Cardiac muscle cell (in vitro differentiated cells and primary cell): ENCODE measurements around the gene CHCHD6. TPM values are rescaled to one million over a fixed set of nuclear protein-coding genes. Genes with fewer than 3 reads are reported as not detected.

Experiments
- DNase-seq, 2 donors: peaks; one replicate each; pipeline versions ENCODE4 v3.0.0 to v3.0.0-alpha.2; 2010 to 2017; ENCODE audit warnings: low read depth in 1 of 2, low spot score in 1 of 2
- H3K27ac ChIP-seq: fragments of 200-600 bp; sonication (generic); 2 replicates; pipeline ENCODE4 v1.5.1; 2016
- H3K27me3 ChIP-seq: fragments of 200-600 bp; sonication (generic); 2 replicates; pipeline ENCODE4 v1.6.0; 2016; ENCODE audit warnings: control low read depth
- H3K36me3 ChIP-seq: fragments of 200-600 bp; sonication (generic); 2 replicates; pipeline ENCODE4 v1.5.1; 2016; ENCODE audit warnings: control low read depth
- H3K4me1 ChIP-seq: fragments of 200-600 bp; sonication (generic); 2 replicates; pipeline ENCODE4 v1.8.1; 2017; ENCODE audit warnings: low read depth, mild to moderate bottlenecking, mixed run types
- H3K4me3 ChIP-seq: fragments of 200-600 bp; sonication (generic); 2 replicates; pipeline ENCODE4 v1.5.1; 2016; ENCODE audit warnings: mild to moderate bottlenecking
- H3K9me3 ChIP-seq: fragments of 200-600 bp; sonication (generic); 2 replicates; pipeline ENCODE4 v1.5.1; 2017; ENCODE audit warnings: low read depth, mild to moderate bottlenecking, control low read depth
- polyA plus RNA-seq: library from polyadenylated mRNA; unstranded; fragments of >200 nt; fragmentation: Nextera tagmentation; extraction: Ambion mirVana; gene quantifications from 2 replicates; pipeline ENCODE4 v1.2.1, GENCODE V29; 2016
- total RNA-seq: library from RNA; depleted of rRNA; stranded (reverse); fragments of >200 nt; gene quantifications from 2 replicates; pipeline ENCODE4 v1.2.3, GENCODE V29; 2016
- TF ChIP-seq, protein P1 (sequence below): IDR thresholded peaks from 2 replicates; pipeline ENCODE4 v1.5.1; 2012; ENCODE audit warnings: low read depth, mild to moderate bottlenecking, low read length

Gene CHCHD6
- total and polyA plus RNA-seq, 2 experiments from 2014 or later: 76.0 to 102 TPM

DNA sequence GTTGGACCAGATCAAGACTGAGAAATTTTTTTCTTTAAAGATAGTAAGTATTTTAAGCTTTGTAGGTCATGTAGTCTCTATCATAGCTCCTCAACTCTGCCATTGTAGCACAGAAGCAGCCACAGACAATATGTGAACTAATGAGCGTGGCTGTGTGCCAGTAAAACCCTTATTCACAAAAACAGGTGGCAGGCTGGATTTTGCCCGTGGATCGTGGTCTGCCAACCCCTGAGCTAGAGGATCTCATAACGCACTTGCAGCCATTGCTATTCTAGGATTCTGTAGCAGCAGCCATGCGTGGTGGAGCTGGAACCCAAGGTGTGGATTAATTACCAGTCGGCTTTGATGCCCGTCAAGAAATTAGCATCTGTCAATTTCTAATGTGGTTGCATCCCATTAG lies 210.2 kb downstream of the CHCHD6 start:
- TF ChIP-seq, protein P1, sequence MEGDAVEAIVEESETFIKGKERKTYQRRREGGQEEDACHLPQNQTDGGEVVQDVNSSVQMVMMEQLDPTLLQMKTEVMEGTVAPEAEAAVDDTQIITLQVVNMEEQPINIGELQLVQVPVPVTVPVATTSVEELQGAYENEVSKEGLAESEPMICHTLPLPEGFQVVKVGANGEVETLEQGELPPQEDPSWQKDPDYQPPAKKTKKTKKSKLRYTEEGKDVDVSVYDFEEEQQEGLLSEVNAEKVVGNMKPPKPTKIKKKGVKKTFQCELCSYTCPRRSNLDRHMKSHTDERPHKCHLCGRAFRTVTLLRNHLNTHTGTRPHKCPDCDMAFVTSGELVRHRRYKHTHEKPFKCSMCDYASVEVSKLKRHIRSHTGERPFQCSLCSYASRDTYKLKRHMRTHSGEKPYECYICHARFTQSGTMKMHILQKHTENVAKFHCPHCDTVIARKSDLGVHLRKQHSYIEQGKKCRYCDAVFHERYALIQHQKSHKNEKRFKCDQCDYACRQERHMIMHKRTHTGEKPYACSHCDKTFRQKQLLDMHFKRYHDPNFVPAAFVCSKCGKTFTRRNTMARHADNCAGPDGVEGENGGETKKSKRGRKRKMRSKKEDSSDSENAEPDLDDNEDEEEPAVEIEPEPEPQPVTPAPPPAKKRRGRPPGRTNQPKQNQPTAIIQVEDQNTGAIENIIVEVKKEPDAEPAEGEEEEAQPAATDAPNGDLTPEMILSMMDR: no peak

DNA sequence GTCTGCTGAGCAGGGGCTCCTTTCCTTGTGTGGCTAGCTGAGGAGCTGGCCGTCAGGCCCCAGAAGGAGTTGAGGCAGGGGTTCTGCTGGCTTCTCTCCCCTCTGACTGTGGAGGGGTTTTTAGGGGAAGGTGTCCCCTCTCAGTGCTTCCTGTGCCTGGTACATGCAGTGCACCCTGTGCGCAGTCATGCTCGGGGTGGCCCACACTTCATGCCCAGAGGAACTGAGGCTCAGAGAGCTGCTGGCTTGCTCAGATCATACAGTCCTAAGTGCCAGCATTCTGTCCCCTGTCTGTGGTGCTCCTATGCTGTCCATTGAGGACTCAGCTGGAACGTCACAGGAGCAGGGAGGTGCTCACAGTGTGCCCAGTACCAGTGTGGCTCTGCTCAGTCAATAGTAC lies 211.0 kb downstream of the CHCHD6 start:
- H3K4me1 ChIP-seq: no peaks in the 10 kb centered on the region
- no peaks in the 10 kb centered on the region for H3K9me3 ChIP-seq
- no peak for DNase-seq
- no peak overlapping the region for H3K27ac ChIP-seq
- TF ChIP-seq, protein P1: no peak
- no peak overlapping the region for H3K4me3 ChIP-seq
- no peaks in the 10 kb centered on the region for H3K36me3 ChIP-seq
- no peaks in the 10 kb centered on the region for H3K27me3 ChIP-seq

More for the DNA sequence above, 210.2 kb downstream of the CHCHD6 start:
- Histone ChIP-seq H3K27ac (no peak overlapping the region), H3K36me3 (no peaks in the 10 kb centered on the region), H3K27me3 (no peaks in the 10 kb centered on the region), H3K9me3 (no peaks in the 10 kb centered on the region), H3K4me1 (no peaks in the 10 kb centered on the region), H3K4me3 (no peak overlapping the region)
- DNase-seq: no peak

DNA sequence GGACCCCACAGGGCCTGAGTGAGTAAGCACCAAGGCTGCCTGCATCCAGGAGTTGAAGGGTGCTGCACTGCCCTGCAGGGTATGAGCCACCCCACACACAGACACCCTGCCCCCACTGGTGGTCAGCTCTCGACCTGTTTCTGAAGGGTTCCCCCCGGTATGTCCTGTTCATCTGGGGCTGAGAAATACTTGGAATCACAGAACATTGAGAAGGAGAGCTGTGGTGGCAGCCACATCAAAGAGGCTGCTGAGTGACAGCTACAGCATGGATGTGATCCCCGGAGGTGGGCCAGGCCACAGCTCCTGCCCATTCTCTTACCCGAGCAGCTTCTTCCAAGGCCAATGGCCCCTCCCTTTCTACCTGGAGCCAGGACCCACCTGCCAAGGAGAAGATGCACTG lies 212.5 kb downstream of the CHCHD6 start:
- Histone ChIP-seq H3K9me3 (no peaks in the 10 kb centered on the region), H3K4me3 (no peak overlapping the region), H3K36me3 (no peaks in the 10 kb centered on the region), H3K27me3 (no peaks in the 10 kb centered on the region), H3K4me1 (peaks cover 4% of the 10 kb centered on the region), H3K27ac (no peak overlapping the region)
- TF ChIP-seq, protein P1: no peak
- no peak for DNase-seq

DNA sequence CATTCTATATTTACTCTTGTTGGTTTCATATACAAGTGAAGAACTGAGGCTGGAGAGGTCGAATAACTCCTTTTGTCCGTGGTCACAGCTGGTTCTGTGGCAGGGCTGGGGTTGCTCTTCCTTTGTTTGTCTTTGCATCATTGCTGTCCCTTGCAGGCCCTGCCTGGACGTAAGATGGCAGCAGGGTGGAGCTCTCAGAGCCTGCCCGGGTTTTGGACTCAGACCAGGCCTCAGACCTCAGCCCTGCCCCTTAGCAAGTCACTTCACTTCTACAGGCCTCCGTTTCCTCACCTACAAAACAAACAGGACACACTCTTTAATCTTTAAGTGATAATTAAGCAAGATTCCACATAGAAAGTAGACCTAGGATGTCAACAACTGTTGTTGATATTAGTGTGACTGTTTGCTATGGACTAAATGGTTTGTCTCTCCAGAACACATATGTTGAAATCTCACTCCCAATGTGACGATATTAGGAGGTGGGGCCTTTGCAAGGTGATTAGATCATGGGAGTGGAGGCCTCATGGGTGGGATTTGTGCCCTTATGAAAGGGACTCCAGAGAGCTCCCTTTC lies 213.3 kb downstream of the CHCHD6 start:
- Histone ChIP-seq H3K36me3 (no peaks in the 10 kb centered on the region), H3K4me3 (no peak overlapping the region), H3K9me3 (no peaks in the 10 kb centered on the region), H3K27me3 (no peaks in the 10 kb centered on the region), H3K27ac (no peak overlapping the region), H3K4me1 (peaks cover 4% of the 10 kb centered on the region)
- TF ChIP-seq, protein P1: no peak
- no peak for DNase-seq

DNA sequence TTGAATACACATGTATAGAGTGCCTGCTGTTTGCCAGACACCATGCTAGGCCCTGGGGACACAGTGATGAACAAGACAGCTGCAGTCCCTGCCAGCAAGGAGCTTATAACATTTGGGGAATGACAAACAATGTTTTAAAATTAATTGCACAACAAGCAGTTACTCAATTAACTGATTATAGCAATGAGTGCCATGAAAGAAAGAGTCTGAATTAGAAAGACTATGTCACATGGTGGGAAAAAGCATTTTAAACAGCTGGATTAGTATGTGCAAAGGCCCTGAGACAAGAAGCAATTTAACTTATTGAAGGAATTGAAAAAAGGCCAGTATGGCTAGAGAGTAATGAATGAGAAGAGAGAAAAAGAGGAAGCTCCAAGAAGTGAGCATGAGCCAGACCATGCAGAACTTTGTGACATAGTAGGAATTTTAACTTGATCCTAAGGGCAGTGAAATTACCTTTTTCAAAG lies 214.3 kb downstream of the CHCHD6 start:
- Histone ChIP-seq H3K4me3 (no peak overlapping the region), H3K4me1 (peaks cover 4% of the 10 kb centered on the region), H3K36me3 (no peaks in the 10 kb centered on the region), H3K27ac (no peak overlapping the region), H3K9me3 (no peaks in the 10 kb centered on the region), H3K27me3 (no peaks in the 10 kb centered on the region)
- TF ChIP-seq, protein P1: no peak
- DNase-seq: no peak
